Fibroblast of lung (primary cell): ENCODE data around the gene NDUFV1. TPM values are rescaled to one million over a fixed set of nuclear protein-coding genes. Genes with fewer than 3 reads are reported as not detected.

Source experiments
- DNase-seq, 2 donors: peaks; one replicate each; pipeline versions ENCODE4 v3.0.0 to v3.0.0-alpha.2; 2010; ENCODE audit warnings: low read depth in 2 of 2
- H2AFZ ChIP-seq: 2 replicates; pipeline ENCODE4 v1.5.1; 2012; ENCODE audit warnings: low read length, control low read depth, inconsistent platforms
- H3K27ac ChIP-seq: 2 replicates; pipeline ENCODE4 v1.5.1; 2011; ENCODE audit warnings: low read length, control low read depth; ENCODE audit not compliant: insufficient read depth
- H3K27me3 ChIP-seq: 2 replicates; pipeline ENCODE4 v1.5.1; 2011; ENCODE audit warnings: mild to moderate bottlenecking, low read length; ENCODE audit not compliant: control insufficient read depth, insufficient read depth
- H3K36me3 ChIP-seq: 2 replicates; pipeline ENCODE4 v1.5.1; 2011; ENCODE audit warnings: low read length; ENCODE audit not compliant: control insufficient read depth, insufficient read depth
- H3K4me1 ChIP-seq: 2 replicates; pipeline ENCODE4 v1.5.1; 2011; ENCODE audit warnings: low read length; ENCODE audit not compliant: control insufficient read depth, insufficient read depth; ENCODE audit errors: extremely low read depth
- H3K4me2 ChIP-seq: 2 replicates; pipeline ENCODE4 v1.5.1; 2011; ENCODE audit warnings: low read length, control low read depth; ENCODE audit not compliant: insufficient read depth; ENCODE audit errors: extremely low read depth
- H3K4me3 ChIP-seq, 4 experiments: fragments of 200-600 bp in 1 of 4; sonication (generic) in 1 of 4; replicated peaks in 1 of 4; 2 replicates each; pipeline ENCODE4 v1.5.1; 2011 to 2016; ENCODE audit warnings: low read length in 4 of 4, low read depth in 3 of 4, mild to moderate bottlenecking in 3 of 4, control low read depth in 2 of 4, inconsistent platforms in 1 of 4, mixed read lengths in 1 of 4; ENCODE audit not compliant: insufficient read depth in 1 of 4; ENCODE audit errors: control extremely low read depth in 1 of 4
- H3K79me2 ChIP-seq: 2 replicates; pipeline ENCODE4 v1.5.1; 2012; ENCODE audit warnings: mild to moderate bottlenecking, low read length, inconsistent platforms; ENCODE audit not compliant: control insufficient read depth, insufficient read depth
- H3K9ac ChIP-seq: 2 replicates; pipeline ENCODE4 v1.5.1; 2011; ENCODE audit warnings: mild to moderate bottlenecking, low read length, control low read depth; ENCODE audit not compliant: insufficient read depth
- H3K9me3 ChIP-seq: 2 replicates; pipeline ENCODE4 v1.5.1; 2012; ENCODE audit warnings: low read depth, low read length; ENCODE audit not compliant: control insufficient read depth, insufficient read depth
- H4K20me1 ChIP-seq: 2 replicates; pipeline ENCODE4 v1.5.1; 2011; ENCODE audit warnings: low read length; ENCODE audit not compliant: control insufficient read depth, insufficient read depth; ENCODE audit errors: extremely low read depth
- EZH2 ChIP-seq: IDR thresholded peaks from 2 replicates; pipeline ENCODE4 v1.5.1; 2012; ENCODE audit warnings: low read length, control low read depth, mild to moderate bottlenecking; ENCODE audit errors: missing control alignments
- polyA plus RNA-seq, 2 donors: library from polyadenylated mRNA; depleted of rRNA in 1 of 2; stranded (reverse) in 1 of 2; unstranded in 1 of 2; fragments of >200 nt; gene quantifications; 2 replicates each; pipeline ENCODE4 v1.2.1, GENCODE V29; 2011 to 2012; ENCODE audit warnings: missing spikeins in 1 of 2
- total RNA-seq: library from RNA; depleted of rRNA; stranded (reverse); fragments of >200 nt; gene quantifications from 2 replicates; pipeline ENCODE4 v1.2.1, GENCODE V29; 2014
- TF ChIP-seq, protein P1 (sequence below), 2 donors: IDR thresholded peaks in 1 of 2; conservative IDR thresholded peaks in 1 of 2; 1 replicate in 1 of 2; 2 replicates in 1 of 2; pipeline ENCODE4 v1.5.1; 2011 to 2012; ENCODE audit warnings: low read length in 2 of 2, control low read depth in 1 of 2, inconsistent platforms in 1 of 2, low read depth in 1 of 2, mild to moderate bottlenecking in 1 of 2

NDUFV1 gene
- total and polyA plus RNA-seq, 2 donors (not counting 1 experiment from before 2014, with no cell fraction given), result 64.9 to 171 TPM

DNA sequence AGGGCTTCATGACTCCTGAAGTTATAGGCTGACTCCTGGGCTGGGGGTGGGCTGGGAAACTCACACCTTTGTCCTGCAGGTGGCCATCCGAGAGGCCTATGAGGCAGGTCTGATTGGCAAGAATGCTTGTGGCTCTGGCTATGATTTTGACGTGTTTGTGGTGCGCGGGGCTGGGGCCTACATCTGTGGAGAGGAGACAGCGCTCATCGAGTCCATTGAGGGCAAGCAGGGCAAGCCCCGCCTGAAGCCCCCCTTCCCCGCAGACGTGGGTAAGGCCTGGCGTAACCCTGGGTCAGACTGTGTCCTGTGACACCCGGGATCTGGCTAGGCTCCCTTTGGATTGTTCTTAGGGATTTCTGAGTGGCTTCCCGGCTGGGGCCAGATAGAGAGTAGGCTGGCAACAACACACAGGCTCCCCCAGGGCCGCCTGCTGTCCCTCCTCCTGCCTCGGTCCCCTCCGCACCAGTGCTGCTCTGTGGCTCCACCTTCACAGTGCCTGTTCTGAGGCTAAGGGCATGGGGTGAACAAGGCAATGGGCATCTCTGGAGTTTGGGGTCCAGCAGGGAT is 3.6 kb downstream of the NDUFV1 start:
- Histone ChIP-seq H3K27ac (no peak overlapping the region), H4K20me1 (no peaks in the 10 kb centered on the region), H3K4me3 (no peak overlapping the region), H3K36me3 (peaks cover 12% of the 10 kb centered on the region), H2AFZ (no peak overlapping the region), H3K79me2 (peaks cover 9% of the 10 kb centered on the region), H3K4me2 (no peak overlapping the region), H3K4me1 (peaks cover 12% of the 10 kb centered on the region), H3K9ac (no peak overlapping the region), H3K9me3 (no peaks in the 10 kb centered on the region), H3K27me3 (no peaks in the 10 kb centered on the region)
- no peak for DNase-seq
- no peak for TF ChIP-seq EZH2
- TF ChIP-seq, protein P1, sequence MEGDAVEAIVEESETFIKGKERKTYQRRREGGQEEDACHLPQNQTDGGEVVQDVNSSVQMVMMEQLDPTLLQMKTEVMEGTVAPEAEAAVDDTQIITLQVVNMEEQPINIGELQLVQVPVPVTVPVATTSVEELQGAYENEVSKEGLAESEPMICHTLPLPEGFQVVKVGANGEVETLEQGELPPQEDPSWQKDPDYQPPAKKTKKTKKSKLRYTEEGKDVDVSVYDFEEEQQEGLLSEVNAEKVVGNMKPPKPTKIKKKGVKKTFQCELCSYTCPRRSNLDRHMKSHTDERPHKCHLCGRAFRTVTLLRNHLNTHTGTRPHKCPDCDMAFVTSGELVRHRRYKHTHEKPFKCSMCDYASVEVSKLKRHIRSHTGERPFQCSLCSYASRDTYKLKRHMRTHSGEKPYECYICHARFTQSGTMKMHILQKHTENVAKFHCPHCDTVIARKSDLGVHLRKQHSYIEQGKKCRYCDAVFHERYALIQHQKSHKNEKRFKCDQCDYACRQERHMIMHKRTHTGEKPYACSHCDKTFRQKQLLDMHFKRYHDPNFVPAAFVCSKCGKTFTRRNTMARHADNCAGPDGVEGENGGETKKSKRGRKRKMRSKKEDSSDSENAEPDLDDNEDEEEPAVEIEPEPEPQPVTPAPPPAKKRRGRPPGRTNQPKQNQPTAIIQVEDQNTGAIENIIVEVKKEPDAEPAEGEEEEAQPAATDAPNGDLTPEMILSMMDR (conservative IDR thresholded peaks at IDR 0.05 in 1 of 2, IDR thresholded peaks at IDR 0.05 in 1 of 2; ENCODE audit: low read depth in 1 of 2, low read length in 2 of 2), result no peak

DNA sequence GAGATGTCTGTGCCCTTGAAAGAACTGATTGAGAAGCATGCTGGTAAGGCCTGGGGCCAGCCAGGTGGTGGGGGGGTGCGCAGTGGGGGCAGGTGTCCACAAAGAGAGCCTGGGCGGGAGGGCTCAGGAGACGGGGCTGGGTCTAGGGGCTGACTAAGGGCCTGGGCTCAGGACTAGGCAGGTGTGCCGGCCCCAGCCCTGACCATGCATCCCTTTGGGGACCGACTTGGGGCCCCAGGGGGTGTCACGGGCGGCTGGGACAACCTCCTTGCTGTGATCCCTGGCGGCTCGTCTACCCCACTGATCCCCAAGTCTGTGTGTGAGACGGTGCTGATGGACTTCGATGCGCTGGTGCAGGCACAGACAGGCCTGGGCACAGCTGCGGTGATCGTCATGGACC is 4.4 kb downstream of the NDUFV1 start:
- no peaks in the 10 kb centered on the region for H3K9me3 ChIP-seq
- DNase-seq, result no peak
- H3K27ac ChIP-seq, result no peak overlapping the region
- no peak for TF ChIP-seq EZH2
- TF ChIP-seq, protein P1 (conservative IDR thresholded peaks at IDR 0.05 in 1 of 2, IDR thresholded peaks at IDR 0.05 in 1 of 2; ENCODE audit: low read depth in 1 of 2, low read length in 2 of 2), result no peak
- H3K4me2 ChIP-seq, result no peak overlapping the region
- H3K79me2 ChIP-seq, result peaks cover 9% of the 10 kb centered on the region
- H3K36me3 ChIP-seq, result peaks cover 12% of the 10 kb centered on the region
- no peak overlapping the region for H3K4me3 ChIP-seq
- no peak overlapping the region for H3K9ac ChIP-seq
- peaks cover 6% of the 10 kb centered on the region for H3K4me1 ChIP-seq
- H4K20me1 ChIP-seq, result no peaks in the 10 kb centered on the region
- H3K27me3 ChIP-seq, result peaks cover 4% of the 10 kb centered on the region
- H2AFZ ChIP-seq, result no peak overlapping the region

DNA sequence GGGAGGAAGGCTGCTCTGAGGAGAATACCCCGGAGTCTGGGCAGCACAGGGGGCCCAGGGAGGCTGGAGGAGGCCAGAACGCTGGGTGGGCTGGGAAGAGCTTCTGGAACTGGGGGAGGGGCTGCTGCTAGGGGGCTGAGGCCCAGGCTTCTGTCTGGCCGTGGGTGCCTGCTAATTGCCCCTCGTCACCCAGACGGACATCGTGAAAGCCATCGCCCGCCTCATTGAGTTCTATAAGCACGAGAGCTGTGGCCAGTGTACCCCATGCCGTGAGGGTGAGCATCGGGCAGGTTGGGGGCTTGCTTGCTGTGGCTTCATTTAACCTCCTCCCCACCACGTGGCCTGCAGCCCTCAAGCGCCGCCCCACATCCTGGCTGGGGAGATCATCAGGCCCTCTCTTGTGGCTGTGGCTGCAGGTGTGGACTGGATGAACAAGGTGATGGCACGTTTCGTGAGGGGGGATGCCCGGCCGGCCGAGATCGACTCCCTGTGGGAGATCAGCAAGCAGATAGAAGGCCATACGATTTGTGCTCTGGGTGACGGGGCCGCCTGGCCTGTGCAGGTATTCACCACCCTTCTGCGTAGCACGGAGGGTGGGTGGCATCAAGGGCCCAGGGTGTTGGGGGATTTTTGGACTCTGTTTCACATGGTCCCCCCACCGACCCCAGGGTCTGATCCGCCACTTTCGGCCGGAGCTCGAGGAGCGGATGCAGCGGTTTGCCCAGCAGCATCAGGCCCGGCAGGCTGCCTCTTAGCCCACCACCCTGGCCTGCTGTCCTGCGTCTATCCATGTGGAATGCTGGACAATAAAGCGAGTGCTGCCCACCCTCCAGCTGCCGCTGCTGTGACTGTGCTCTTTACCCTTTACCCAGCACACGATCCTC is 5.2 kb downstream of the NDUFV1 start:
- Histone ChIP-seq H3K9ac (no peak overlapping the region), H3K4me2 (no peak overlapping the region), H2AFZ (no peak overlapping the region), H3K4me1 (peaks cover 4% of the 10 kb centered on the region), H3K9me3 (no peaks in the 10 kb centered on the region), H3K27me3 (peaks cover 8% of the 10 kb centered on the region), H3K79me2 (peaks cover 7% of the 10 kb centered on the region), H4K20me1 (no peaks in the 10 kb centered on the region), H3K36me3 (peaks cover 12% of the 10 kb centered on the region), H3K27ac (no peak overlapping the region), H3K4me3 (no peak overlapping the region)
- DNase-seq, result no peak
- TF ChIP-seq, protein P1 (conservative IDR thresholded peaks at IDR 0.05 in 1 of 2, IDR thresholded peaks at IDR 0.05 in 1 of 2; ENCODE audit: low read depth in 1 of 2, low read length in 2 of 2), result no peak
- TF ChIP-seq EZH2, result no peak
